HG03378 (cell line): ENCODE measurements around the gene CDK14.
A peak's percentile ranks its signal among the peaks of the same experiment; 100 is the strongest.

Source experiments
- ATAC-seq: cut with Tn5 transposase; IDR thresholded peaks from one replicate; pipeline ENCODE4 v1.9.1; 2021; ENCODE audit warnings: mild to moderate bottlenecking, moderate library complexity; ENCODE audit not compliant: unreplicated experiment

The CDK14 gene

GRCh38 chr7:90982228-90982627, 386.1 kb downstream of the CDK14 start:
- ATAC-seq: no peak

- no peak for ATAC-seq
Measured at GRCh38 chr7:90984692-90985091, 388.6 kb downstream of the CDK14 start.

- no peak for ATAC-seq
Measured at GRCh38 chr7:90988516-90988915, 392.4 kb downstream of the CDK14 start.

- ATAC-seq: no peak
Measured at GRCh38 chr7:90988996-90989765, 393.1 kb downstream of the CDK14 start.

- ATAC-seq: no peak
Measured at GRCh38 chr7:90994121-90994520, 398.0 kb downstream of the CDK14 start.

GRCh38 chr7:90994601-90995000, 398.5 kb downstream of the CDK14 start:
- ATAC-seq: no peak

- no peak for ATAC-seq
Measured at GRCh38 chr7:90995996-90996395, 399.9 kb downstream of the CDK14 start.

- no peak for ATAC-seq
Measured at GRCh38 chr7:90999989-91000979, 404.2 kb downstream of the CDK14 start.

GRCh38 chr7:91005024-91005423, 408.9 kb downstream of the CDK14 start:
- no peak for ATAC-seq

- ATAC-seq: no peak
Measured at GRCh38 chr7:91005841-91006240, 409.7 kb downstream of the CDK14 start.

- ATAC-seq: no peak
Measured at GRCh38 chr7:91007371-91007770, 411.2 kb downstream of the CDK14 start.

- peak; percentile 65 for ATAC-seq
Measured at GRCh38 chr7:91013078-91013477, 417.0 kb downstream of the CDK14 start.

- ATAC-seq: no peak
Measured at GRCh38 chr7:91019686-91020385, 423.7 kb downstream of the CDK14 start.

- no peak for ATAC-seq
Measured at GRCh38 chr7:91020636-91021385, 424.7 kb downstream of the CDK14 start.

GRCh38 chr7:91021956-91022355, 425.8 kb downstream of the CDK14 start:
- no peak for ATAC-seq

- no peak for ATAC-seq
Measured at GRCh38 chr7:91025906-91026390, 429.8 kb downstream of the CDK14 start.

GRCh38 chr7:91029688-91030087, 433.6 kb downstream of the CDK14 start:
- ATAC-seq: no peak

- ATAC-seq: no peak
Measured at GRCh38 chr7:91030680-91031380, 434.7 kb downstream of the CDK14 start.

- no peak for ATAC-seq
Measured at GRCh38 chr7:91031757-91032156, 435.6 kb downstream of the CDK14 start.

- ATAC-seq: no peak
Measured at GRCh38 chr7:91033574-91033973, 437.5 kb downstream of the CDK14 start.
